Subcutaneous adipose tissue (tissue), 4 donors: ENCODE data around the gene CFAP410. TPM values are rescaled to one million over a fixed set of nuclear protein-coding genes. Genes with fewer than 3 reads are reported as not detected.

ENCODE experiments used
- CTCF ChIP-seq: fragments of 450-650 bp; IDR thresholded peaks from one replicate; pipeline ENCODE4 v1.5.1; 2016; ENCODE audit warnings: low read depth, mild to moderate bottlenecking, control low read depth, antibody characterized with exemption, moderate library complexity
- total RNA-seq, 4 donors: library from RNA; depleted of rRNA; stranded (reverse); fragments of >200 nt; gene quantifications; one replicate each; pipeline ENCODE4 v1.1.0, GENCODE V29; 2016

CFAP410 gene
- total RNA-seq, 4 donors from 2014 or later = 9.1 to 56.7 (median 23.1) TPM

- TF ChIP-seq CTCF = no peak
Measured at GRCh38 chr21:44347911-44348451, 8.8 kb upstream of the CFAP410 start.

- no peak for TF ChIP-seq CTCF
Measured at GRCh38 chr21:44345495-44345894, 6.3 kb upstream of the CFAP410 start.

GRCh38 chr21:44344541-44345183 lies 5.5 kb upstream of the CFAP410 start:
- no peak for TF ChIP-seq CTCF

- TF ChIP-seq CTCF = no peak
Measured at GRCh38 chr21:44337941-44338895, 972 bp downstream of the CFAP410 start.

GRCh38 chr21:44337449-44337848 lies 1.7 kb downstream of the CFAP410 start:
- no peak for TF ChIP-seq CTCF

- TF ChIP-seq CTCF = no peak
Measured at GRCh38 chr21:44335266-44336059, 3.7 kb downstream of the CFAP410 start.
